ENCODE results near the gene LRP2BP. TPM values are rescaled to one million over a fixed set of nuclear protein-coding genes. Genes with fewer than 3 reads are reported as not detected.

Gene LRP2BP
- polyA plus RNA-seq, 2 of the 4 experiments (the other 2 are of a cell fraction), result 0.23 to 0.37 TPM

DNA sequence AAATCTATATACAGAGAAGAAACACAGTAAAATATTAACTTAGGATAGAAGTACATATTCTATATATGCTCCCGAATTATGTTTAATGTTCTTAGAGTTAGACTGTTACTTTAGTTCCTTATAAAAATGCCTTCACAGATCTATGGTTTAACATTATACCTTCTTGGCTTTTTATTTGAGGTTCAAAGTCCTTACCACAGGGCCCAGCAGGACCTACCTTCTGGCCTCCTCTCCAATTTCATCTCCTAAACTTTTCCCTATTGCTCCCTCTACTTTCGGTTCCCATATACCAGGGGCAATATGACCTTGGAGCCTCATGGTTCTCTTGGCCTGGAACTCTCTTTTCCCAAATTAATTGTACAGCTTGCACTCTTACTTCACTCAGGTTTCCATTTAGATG, 12.7 kb upstream of the LRP2BP start:
- ATAC-seq, result no peak
- FAIRE-seq, result no peak
- no peak overlapping the region for H3K4me3 ChIP-seq
- ChIA-PET POLR2A (no interaction called here), CTCF (no interaction called here)
- no peak for DNase-seq (ENCODE audit: low read depth in 1 of 2, low spot score in 1 of 2)
- no peaks in the 10 kb centered on the region for H3K9me3 ChIP-seq
- WGBS (ENCODE audit: missing lambda C conversion rate), result 90% methylated on average over 2 of the region's 2 CpGs
- no peak overlapping the region for H3K4me2 ChIP-seq
- no peak for TF ChIP-seq SMC3 (IDR thresholded peaks at IDR 0.05)
- TF ChIP-seq RNF2 (IDR thresholded peaks at IDR 0.05; ENCODE audit: borderline replicate concordance, low read depth), result no peak
- TF ChIP-seq CBX8 (IDR thresholded peaks at IDR 0.05), result no peak
- no peak for TF ChIP-seq ZNF302 (CRISPR knock-in tag; IDR thresholded peaks at IDR 0.05)
- TF ChIP-seq NFE2L2 (conservative IDR thresholded peaks at IDR 0.05; ENCODE audit: low read length), result no peak
- TF ChIP-seq KDM1A (IDR thresholded peaks at IDR 0.05; ENCODE audit: low read depth), result no peak
- TF ChIP-seq CEBPB (IDR thresholded peaks at IDR 0.05), result no peak
- TF ChIP-seq EHMT2 (IDR thresholded peaks at IDR 0.05; ENCODE audit: low read depth), result no peak
- no peak for TF ChIP-seq FOXS1 (CRISPR knock-in tag; IDR thresholded peaks at IDR 0.05)
- TF ChIP-seq GATA3 (IDR thresholded peaks at IDR 0.05; ENCODE audit: borderline replicate concordance), result no peak
- no peak for TF ChIP-seq RCOR1 (IDR thresholded peaks at IDR 0.05; ENCODE audit: low read depth, low read length)
- TF ChIP-seq SREBF2 (IDR thresholded peaks at IDR 0.05), result no peak
- no peak for TF ChIP-seq JUN (IDR thresholded peaks at IDR 0.05)
- no peak for TF ChIP-seq HMGXB4 (CRISPR knock-in tag; IDR thresholded peaks at IDR 0.05; ENCODE audit: borderline replicate concordance)
- no peaks in the 10 kb centered on the region for H3K4me1 ChIP-seq
- H3K27ac ChIP-seq, result no peak overlapping the region

- H3K4me2 ChIP-seq, result no peak overlapping the region
- ChIA-PET POLR2A (interaction anchor here (1.4 kb wide), 1 partner anchor 9 kb away, joined by 6 read pairs; the partner anchor contains the start of genes ANKRD37 and LRP2BP), CTCF (no interaction called here)
- DNase-seq (ENCODE audit: low read depth in 1 of 2, low spot score in 1 of 2) (no peak), ATAC-seq (no peak), FAIRE-seq (no peak)
- H3K9me3 ChIP-seq, result no peaks in the 10 kb centered on the region
- H3K27ac ChIP-seq, result no peak overlapping the region
- WGBS (ENCODE audit: missing lambda C conversion rate), result 89% methylated on average over 6 of the region's 6 CpGs
- H3K4me3 ChIP-seq, result no peak overlapping the region
- H3K4me1 ChIP-seq, result no peaks in the 10 kb centered on the region
- no peak for TF ChIP-seq MAFK (IDR thresholded peaks at IDR 0.05; ENCODE audit: partially characterized antibody)
- no peak for TF ChIP-seq FOSL2 (IDR thresholded peaks at IDR 0.05)
- TF ChIP-seq FOSL2 (CRISPR knock-in tag; IDR thresholded peaks at IDR 0.05), result no peak
- no peak for TF ChIP-seq ZSCAN20 (CRISPR knock-in tag; IDR thresholded peaks at IDR 0.05)
- no peak for TF ChIP-seq FOSB (CRISPR knock-in tag; IDR thresholded peaks at IDR 0.05)
- TF ChIP-seq RFX5 (IDR thresholded peaks at IDR 0.05), result no peak
- no peak for TF ChIP-seq HOXA7 (CRISPR knock-in tag; IDR thresholded peaks at IDR 0.05)
- TF ChIP-seq CBX8 (IDR thresholded peaks at IDR 0.05), result no peak
- TF ChIP-seq PBX3 (IDR thresholded peaks at IDR 0.05), result no peak
- TF ChIP-seq, protein P1, sequence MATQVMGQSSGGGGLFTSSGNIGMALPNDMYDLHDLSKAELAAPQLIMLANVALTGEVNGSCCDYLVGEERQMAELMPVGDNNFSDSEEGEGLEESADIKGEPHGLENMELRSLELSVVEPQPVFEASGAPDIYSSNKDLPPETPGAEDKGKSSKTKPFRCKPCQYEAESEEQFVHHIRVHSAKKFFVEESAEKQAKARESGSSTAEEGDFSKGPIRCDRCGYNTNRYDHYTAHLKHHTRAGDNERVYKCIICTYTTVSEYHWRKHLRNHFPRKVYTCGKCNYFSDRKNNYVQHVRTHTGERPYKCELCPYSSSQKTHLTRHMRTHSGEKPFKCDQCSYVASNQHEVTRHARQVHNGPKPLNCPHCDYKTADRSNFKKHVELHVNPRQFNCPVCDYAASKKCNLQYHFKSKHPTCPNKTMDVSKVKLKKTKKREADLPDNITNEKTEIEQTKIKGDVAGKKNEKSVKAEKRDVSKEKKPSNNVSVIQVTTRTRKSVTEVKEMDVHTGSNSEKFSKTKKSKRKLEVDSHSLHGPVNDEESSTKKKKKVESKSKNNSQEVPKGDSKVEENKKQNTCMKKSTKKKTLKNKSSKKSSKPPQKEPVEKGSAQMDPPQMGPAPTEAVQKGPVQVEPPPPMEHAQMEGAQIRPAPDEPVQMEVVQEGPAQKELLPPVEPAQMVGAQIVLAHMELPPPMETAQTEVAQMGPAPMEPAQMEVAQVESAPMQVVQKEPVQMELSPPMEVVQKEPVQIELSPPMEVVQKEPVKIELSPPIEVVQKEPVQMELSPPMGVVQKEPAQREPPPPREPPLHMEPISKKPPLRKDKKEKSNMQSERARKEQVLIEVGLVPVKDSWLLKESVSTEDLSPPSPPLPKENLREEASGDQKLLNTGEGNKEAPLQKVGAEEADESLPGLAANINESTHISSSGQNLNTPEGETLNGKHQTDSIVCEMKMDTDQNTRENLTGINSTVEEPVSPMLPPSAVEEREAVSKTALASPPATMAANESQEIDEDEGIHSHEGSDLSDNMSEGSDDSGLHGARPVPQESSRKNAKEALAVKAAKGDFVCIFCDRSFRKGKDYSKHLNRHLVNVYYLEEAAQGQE (IDR thresholded peaks at IDR 0.05), result no peak
- no peak for TF ChIP-seq SREBF2 (IDR thresholded peaks at IDR 0.05)
- TF ChIP-seq TP53 (CRISPR knock-in tag; IDR thresholded peaks at IDR 0.05), result no peak
- TF ChIP-seq JUNB (IDR thresholded peaks at IDR 0.05), result no peak
- no peak for TF ChIP-seq MAZ (IDR thresholded peaks at IDR 0.05; ENCODE audit: borderline replicate concordance, low read depth, low read length)
- no peak for TF ChIP-seq MAX (IDR thresholded peaks at IDR 0.05)
- no peak for TF ChIP-seq CHD2 (IDR thresholded peaks at IDR 0.05; ENCODE audit: low read length, partially characterized antibody)
- no peak for TF ChIP-seq CHD4 (IDR thresholded peaks at IDR 0.05; ENCODE audit: borderline replicate concordance)
- TF ChIP-seq RARB (CRISPR knock-in tag; IDR thresholded peaks at IDR 0.05), result no peak
These were observed 9.7 kb upstream of the LRP2BP start for GRCh38 chr4:185405296-185405999.
